IPS DF 19.7 (cell line): Measurements from ENCODE around the gene MYADM.

Experiments
- DNase-seq: peaks from one replicate; pipeline ENCODE4 v3.0.0-alpha.2; 2013; ENCODE audit warnings: low read depth, low spot score

Gene MYADM

DNA sequence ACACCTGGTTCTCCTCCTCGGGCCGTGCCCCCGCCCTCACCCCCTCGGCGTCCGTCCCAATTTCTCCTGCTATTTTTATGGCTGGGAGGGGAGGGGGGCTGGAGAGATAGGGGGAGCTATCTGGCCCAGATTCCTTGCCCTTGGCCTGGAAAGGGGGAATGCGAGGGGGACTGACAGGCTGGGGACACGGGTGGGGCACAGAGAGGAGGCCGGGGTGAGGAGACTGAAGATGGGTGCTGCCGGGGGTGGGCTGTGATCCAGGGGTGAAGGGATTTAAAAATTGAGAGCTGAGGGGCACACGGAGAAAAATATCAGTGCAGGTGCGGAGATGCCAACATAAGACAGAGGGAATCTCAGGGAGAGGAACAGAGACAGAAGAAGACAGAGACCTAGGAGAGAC lies 16.6 kb downstream of the MYADM start:
- no peak for DNase-seq

DNA sequence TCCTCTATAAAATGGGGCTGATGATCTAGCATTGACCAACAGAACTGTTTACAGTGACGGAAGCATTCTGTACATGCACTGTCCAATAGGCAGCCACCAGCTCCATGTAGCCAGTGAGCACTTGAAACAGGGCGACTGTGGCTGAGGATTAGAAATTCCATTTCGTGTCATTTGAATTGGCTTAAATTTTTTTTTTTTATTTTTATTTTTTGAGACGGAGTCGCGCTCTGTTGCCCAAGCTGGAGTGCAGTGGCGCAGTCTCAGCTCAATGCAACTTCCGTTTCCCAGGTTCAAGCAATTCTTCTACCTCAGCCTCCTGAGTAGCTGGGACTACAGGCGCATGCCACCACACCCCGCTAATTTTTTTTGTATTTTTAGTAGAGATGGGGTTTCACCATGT lies 17.4 kb downstream of the MYADM start:
- no peak for DNase-seq

DNA sequence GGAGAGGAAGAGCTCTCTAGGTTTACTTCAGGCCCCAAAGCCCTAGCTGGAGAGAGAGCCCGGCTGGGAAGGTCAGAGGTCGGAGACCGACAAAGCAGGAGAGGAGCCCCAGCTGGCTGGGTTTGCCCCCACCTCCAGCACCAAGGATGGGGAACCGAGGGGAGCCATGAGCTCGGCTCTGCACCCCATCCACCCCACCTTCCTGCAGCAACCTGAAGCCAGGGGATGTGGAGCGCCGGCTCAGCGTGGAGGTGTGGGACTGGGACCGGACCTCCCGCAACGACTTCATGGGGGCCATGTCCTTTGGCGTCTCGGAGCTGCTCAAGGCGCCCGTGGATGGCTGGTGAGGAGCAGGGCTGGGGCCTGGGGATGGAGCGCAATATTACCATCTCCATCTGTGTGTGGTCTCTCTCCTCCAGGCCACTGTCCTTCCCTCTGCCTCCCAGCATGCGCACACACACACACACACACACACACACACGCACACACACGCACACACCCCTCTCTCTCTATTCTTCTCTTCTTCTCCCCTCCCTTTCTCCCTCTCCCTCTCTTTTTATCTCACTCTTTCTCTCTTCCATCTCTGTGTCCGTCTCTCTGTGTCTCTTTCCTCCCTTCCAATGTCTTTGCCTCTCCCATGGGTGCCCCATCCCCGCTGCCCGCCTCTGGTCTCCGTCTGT lies 24.8 kb downstream of the MYADM start:
- DNase-seq = no peak

DNA sequence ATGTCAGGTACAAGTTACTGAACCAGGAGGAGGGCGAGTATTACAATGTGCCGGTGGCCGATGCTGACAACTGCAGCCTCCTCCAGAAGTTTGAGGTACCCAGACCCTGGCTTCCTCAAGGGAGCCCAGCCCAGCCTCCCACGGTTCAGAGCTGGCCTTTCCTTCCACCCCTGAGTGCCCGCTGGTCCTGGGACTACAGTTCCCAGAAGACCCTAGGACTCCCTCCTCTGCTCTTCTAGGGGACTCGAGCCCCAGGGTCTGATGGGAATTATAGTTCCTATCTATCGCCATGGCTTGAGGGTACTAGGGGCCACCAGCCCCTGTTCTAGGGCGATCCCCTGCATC lies 25.3 kb downstream of the MYADM start:
- DNase-seq = no peak

DNA sequence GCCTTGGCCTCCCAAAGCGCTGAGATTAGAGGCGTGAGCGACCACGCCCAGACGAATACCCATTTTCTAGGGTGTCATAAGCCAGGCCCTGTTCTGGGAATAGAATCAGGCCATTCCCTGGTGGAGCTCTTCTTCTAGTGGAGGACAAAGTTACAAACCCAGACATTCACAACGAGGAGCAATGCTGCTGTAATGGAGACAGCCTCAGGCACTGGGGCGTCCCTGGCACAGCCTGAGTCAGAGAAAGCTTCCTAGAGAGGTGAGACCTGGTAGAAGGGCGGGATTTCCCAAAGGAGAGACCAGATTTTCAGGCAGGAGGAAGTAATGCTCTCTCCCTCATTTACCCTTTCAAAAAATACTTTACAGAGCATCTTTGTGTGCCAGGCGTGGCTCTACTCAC lies 27.0 kb downstream of the MYADM start:
- no peak for DNase-seq

DNA sequence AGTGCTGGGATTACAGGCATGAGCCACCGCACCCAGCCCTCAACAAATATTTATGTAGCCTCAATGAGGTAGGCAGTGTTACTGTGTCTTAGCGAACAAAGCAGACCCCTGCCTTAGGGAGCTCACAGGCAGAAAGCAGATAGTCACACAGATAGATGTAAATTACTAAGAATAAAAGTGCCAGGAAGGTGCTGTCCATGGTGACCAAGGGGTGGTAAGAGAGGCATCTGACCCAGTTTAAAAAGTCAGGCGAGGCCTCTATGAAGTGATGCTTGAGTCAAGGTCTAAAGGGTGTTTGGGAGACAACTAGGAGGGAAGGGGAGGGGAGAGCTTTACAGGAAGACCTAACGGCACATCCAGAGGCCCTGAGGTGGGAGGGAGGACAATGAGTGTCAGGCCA lies 29.0 kb downstream of the MYADM start:
- DNase-seq = no peak

DNA sequence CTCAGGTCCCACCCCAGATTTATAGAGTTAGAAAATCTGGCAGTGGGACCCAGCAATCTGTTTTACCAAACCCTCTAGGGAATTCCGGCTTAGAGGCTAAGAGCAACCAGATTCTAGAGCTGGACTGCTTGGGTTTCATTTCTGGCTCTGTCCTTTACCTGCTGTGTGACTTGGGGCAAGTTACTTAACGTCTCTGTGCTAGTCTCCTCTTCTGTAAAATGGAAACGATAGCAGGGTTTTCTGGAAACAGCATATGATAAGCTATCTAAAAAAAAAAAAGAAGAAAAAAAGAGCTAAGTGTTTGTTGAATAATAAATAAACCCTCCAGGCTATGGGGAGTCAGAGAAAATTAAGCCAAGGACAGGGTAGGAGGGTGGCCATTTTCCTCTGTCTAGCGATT lies 29.8 kb downstream of the MYADM start:
- DNase-seq = no peak

DNA sequence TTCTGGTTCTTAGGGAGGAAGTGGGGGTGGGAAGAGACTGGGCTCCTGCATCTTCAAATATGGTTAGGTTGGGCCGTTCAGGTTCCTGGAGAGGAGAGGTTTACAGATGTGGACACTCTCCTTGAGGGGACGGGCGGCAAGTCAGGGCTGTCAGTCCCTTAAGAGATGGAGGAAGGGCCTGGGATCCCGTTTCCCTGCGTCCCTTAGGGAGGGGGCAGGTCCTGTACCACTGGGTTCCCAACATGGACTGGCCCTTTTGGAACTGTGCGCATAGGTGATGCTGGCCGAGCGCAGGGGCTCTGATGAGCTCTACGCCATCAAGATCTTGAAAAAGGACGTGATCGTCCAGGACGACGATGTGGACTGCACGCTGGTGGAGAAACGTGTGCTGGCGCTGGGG lies 30.5 kb downstream of the MYADM start:
- DNase-seq = no peak

DNA sequence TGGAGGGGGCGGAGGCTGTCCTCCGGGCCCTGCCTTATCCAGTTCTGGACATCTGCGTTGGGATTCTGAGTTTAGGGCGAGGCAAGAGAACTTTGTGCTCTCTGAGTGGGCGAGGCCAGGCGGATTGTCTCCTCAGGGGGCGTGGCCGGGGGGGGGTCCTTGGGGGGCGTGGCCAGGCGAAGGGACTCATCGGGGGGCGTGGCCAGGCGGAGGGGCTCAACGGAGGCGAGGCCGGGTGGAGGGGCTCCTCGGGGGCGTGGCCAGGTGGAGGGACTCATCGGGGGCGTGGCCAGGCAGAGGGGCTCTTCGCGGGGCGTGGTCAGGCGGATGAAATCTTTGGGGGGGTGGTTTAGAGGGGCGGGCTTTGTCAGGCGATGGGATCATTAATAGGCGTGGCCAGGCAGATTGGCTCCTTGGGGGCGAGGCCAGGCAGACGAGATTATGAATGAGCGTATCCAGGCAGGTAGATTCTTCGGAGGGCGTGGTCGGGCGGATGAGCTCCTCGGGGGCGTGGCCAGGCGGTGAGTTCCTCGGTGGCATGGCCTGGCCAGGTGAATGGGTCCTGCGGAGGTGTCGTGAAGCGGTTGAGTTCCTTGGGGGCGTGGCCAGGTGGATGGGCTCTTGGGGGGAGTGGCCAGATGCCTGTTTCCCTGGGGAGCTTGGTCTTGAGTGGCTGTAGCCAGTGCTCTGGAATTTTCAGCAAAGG lies 31.1 kb downstream of the MYADM start:
- peak; percentile 94 for DNase-seq

DNA sequence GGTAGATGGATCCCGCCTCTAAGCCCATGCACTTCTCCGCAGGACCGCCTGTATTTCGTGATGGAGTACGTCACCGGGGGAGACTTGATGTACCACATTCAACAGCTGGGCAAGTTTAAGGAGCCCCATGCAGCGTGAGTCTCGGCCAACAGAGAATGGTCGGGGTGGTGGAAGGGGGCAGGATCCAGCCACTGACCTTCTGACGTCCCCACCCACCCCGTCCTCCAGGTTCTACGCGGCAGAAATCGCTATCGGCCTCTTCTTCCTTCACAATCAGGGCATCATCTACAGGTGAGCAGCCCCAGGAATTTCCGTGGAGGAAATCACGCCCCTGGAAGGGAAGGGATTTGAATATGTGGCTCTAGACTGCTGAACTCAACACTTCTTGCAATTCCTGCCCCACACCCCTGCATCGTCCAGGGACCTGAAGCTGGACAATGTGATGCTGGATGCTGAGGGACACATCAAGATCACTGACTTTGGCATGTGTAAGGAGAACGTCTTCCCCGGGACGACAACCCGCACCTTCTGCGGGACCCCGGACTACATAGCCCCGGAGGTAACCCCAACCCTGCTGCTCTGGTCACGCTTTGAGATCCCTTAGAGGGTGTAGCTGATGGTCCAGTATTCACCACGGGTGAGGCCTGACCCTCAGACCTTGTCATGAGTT lies 32.6 kb downstream of the MYADM start:
- no peak for DNase-seq

DNA sequence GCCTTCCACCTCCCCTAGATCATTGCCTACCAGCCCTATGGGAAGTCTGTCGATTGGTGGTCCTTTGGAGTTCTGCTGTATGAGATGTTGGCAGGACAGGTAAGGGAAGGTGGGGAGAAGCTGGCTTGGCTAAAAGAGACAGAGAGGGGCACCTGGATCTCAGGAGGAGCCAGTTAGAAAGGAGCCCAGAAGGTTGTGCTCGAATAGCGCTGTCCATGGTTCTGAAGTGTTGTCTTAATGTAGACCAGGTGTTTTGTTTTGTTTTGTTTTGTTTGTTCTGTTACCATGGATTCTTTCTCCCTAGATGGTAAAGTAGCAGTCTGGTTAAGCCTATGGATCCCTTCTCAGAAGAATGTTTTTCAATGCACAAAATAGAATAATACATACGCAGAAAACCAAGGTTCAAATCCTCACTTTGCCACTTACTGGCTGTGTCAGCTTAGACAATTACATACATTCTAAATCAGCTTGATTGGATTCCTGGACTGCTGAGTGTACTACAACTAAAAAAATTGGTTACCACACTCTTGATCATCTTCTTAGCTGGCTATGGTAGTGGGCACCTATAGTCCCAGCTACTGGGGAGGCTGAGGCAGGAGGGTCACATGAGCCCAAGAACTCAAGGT lies 35.5 kb downstream of the MYADM start:
- no peak for DNase-seq

DNA sequence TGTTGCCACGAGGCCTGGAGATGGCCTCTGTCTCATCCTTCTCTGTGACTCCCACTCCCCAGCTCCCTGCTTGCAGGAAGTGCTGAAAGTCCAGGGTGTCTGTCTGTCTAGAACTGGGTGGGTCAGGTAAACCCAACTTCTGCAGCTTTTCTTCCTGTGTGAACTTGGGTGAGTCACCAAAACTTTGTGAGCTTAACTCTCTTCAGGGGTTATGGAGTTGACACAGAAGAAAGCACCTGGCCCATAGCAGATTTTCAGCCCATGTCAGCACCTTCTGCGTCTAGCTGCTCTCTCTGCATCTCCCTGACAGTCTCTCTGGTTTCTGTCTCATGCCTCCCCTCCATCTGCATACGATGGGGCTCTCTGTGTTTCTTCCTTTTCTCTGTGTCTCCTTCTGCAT lies 37.2 kb downstream of the MYADM start:
- no peak for DNase-seq

DNA sequence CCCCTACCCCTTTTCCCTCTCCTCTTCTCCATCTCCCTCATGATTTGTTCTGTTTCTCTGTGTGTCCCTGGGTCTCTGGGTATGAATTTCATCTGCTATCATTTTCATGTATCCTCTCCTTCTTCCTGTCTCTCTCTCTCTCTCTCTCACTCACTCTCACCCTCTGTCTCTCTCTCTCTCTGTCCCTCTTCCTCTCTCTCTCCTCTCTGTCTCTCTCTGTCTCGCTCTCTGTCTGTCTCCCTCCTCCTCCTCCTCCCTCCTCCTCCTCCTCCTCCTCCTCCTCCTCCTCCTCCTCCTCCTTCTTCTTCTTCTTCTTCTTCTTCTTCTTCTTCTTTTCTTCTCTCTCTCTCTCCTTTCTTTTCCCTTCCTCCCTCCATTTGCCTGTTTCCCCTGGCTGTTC lies 38.1 kb downstream of the MYADM start:
- no peak for DNase-seq

DNA sequence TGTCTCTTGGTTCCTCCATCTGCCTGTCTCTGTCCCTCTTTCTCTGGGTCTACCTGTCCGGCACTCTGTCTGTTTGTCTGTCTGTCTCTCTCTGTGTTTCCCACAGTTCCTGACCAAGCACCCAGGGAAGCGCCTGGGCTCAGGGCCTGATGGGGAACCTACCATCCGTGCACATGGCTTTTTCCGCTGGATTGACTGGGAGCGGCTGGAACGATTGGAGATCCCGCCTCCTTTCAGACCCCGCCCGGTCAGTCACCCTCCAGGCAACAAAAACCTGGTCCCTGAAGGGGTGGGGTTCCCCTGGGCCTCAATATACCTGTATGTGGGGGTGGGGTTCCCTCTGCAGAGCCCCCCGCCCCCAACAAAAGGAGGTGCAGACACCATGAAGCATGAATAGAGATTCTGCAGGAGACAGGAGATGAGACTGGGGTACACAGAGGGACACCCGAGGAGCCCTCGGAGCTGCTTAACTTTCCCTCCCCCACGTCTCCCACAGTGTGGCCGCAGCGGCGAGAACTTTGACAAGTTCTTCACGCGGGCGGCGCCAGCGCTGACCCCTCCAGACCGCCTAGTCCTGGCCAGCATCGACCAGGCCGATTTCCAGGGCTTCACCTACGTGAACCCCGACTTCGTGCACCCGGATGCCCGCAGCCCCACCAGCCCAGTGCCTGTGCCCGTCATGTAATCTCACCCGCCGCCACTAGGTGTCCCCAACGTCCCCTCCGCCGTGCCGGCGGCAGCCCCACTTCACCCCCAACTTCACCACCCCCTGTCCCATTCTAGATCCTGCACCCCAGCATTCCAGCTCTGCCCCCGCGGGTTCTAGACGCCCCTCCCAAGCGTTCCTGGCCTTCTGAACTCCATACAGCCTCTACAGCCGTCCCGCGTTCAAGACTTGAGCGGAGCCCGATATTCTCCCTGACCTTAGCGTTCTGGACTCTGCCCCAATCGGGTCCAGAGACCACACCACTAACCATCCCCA lies 38.8 kb downstream of the MYADM start:
- no peak for DNase-seq

DNA sequence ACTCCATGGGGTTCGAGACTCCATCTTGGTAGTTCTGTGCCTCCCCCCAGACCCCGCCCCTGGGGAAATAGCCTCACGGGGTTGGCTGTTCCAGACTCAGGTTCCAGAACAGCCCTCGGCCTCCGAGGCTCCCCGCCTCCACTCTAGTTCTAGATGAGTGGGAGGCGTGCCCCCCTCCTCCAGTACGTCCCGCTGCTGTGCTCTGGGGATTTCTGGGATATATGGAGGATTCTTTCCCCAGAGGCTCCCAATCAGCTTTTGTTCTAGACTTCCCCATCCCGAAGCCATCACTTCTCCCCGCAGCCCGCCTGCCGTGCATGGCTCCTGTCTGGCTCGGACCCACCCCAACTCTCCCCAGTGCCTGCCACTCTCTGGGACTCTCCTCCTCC lies 39.5 kb downstream of the MYADM start:
- no peak for DNase-seq

DNA sequence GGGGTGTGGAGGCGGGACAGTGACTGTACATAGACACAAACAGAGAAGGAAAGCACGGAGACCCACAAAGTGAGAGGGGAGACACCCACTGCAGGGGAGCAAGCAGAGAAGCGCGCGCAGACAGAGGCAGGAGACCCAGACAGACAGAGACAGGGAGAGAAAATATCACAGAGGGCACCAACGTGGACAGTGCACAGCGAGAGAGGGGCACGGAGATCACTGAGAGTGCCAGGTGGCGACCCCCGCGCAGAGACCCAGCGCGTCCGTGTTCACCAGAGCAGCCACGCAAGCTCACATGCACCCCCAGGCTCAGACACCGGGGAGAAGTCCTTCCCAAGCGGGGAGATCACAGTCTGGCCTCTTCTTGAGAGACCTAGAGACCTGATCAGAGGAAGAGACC lies 40.0 kb downstream of the MYADM start:
- no peak for DNase-seq

DNA sequence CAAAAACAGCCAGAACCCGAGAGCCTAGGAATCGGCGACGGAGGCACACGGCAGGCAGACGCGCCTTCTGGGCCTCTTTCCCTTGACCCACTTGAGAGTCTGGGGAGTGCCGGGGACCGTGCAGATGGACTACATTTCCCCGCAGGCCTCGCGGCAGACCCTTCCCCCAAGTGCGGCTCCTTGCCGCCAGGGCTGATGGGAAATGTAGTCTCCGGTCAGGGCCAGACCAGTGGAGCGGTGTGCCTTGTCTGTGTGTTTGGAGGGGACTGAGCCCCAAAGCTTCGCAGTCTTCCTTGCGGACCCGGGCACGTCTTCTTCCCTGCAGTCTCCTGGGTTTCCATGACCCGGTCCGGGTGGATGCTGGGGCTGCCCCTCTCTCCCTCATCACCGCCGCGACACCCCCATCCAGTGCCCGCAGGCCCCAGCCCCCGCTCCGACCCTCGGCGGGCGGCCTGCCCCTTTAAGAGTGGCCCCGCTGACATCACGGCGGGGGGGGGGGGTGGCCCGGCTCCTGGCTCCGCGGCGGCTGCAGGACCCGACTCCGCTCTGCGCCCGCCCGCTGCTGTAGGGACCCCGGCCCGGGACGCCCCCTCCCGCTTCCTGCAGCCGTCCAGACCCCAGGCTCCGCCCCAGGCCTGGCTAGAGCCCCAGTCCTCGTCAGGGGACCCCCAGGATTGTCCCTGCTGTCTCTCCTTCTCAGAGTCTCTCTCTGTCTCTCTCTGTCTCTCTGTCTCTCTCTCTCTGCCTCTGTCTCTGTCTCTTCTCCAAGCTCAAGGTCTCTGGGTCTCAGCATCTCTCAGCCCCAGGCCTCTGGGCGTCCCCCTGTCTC lies 40.6 kb downstream of the MYADM start:
- DNase-seq = no peak

DNA sequence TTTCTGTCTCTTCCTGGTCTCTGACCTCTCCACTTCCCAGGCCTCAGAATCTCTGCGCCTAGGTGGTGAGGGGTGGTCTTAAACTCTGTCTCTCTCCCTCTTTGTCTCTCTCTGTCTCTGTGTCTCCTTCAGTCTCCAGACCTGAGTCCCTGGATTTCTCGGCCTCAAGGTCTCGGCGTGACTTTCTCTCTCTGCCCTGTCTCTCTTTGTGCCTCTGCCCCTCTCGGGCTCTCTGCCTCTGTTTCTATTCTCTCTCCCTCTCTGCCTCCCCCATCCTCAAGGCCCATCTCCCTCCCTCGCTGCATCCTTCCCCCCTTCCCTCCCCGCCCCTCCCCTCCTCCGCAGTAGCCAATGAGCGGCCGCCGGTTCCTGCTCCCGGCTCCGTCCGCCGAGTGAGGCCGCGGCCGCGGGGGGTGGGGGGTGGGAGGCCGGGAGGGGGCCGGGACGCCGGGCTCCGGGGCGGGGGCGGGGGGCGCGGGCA lies 41.3 kb downstream of the MYADM start, which contains the start of gene CACNG7:
CACNG7 (plus strand) TSS at position 344 of the 481 bp plus-strand sequence. CDS start 3,554 bp downstream, outside the sequence.
- DNase-seq = no peak

DNA sequence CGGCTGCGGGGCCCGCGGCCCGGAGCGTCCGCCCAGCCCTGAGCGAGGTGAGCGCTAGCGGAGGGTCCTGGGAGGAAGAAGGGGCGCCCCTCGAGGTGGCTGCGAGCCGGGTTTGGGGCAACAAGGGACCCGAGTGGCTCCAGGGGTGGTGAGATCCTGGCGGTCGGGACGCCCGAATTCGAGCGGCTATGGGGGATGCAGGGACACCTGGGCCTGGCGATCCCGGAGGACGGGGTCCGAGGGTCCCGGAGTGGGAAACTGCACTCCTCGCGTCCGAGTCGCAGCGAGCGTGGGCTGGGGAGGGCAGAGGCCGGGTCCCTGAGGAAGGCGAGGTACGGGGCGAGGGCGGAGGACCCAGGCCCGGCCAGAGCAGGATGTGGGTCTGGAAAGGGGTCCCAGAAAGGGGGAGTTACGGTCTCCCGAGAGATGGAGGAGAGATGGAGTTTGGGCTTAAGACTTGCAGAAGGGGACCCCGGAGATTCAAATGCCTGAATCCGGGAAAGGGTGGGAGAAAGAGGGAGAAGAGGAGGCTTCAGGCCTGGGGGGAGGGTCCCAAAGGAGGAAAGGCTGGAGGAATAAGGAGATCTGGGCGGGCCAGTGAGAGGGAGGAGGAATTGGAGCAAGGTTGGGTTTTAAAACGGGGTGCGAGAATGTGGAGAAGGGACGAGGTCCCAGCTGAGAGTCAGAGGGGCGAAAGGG lies 41.9 kb downstream of the MYADM start:
- DNase-seq = no peak

DNA sequence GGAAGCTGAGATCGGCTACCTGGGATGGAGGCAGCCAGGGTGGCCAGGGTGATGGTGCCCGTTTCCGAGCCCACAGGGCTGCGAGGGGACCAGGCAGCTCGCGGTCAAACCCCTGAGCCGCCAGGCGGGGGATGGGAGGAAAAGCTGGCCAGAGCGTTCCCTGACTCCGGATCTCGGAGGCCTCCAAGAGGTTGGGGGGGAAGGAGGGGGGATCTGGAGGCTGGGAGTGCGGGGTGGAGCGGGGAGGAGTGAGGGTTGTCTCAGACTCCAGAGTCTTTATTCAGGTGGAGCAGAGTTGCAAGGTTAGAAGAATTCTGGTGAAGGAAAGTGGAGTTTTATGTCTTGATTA lies 42.5 kb downstream of the MYADM start:
- DNase-seq = no peak
